Neural cell (in vitro differentiated cells): ENCODE results near the gene BEX1. TPM values are rescaled to one million over a fixed set of nuclear protein-coding genes. Genes with fewer than 3 reads are reported as not detected.

ENCODE experiments used
- H2AFZ ChIP-seq: fragments of 200-600, 300-800 bp; sonication (generic), shearing (Covaris generic); 2 replicates; pipeline ENCODE4 v1.6.0; 2014; ENCODE audit warnings: low read depth, mild to moderate bottlenecking, antibody characterized with exemption, low read length, moderate library complexity
- H3F3A ChIP-seq: fragments of 200-600 bp; shearing (Covaris generic); 2 replicates; pipeline ENCODE4 v1.6.1; 2016; ENCODE audit warnings: mild to moderate bottlenecking, moderate library complexity, mixed read lengths, antibody characterized with exemption, low read length; ENCODE audit not compliant: insufficient read depth, poor library complexity, severe bottlenecking
- H3K27ac ChIP-seq: fragments of 200-600, 300-800 bp; sonication (generic), shearing (Covaris generic); 2 replicates; pipeline ENCODE4 v1.5.1; 2014; ENCODE audit warnings: mild to moderate bottlenecking, low read length, moderate library complexity
- H3K27me3 ChIP-seq: fragments of 300-800, 200-600 bp; sonication (generic), shearing (Covaris generic); 2 replicates; pipeline ENCODE4 v1.6.0; 2014; ENCODE audit warnings: mild to moderate bottlenecking, low read depth, low read length, moderate library complexity; ENCODE audit not compliant: insufficient read depth
- H3K36me3 ChIP-seq: fragments of 300-800, 200-600 bp; sonication (generic), shearing (Covaris generic); 2 replicates; pipeline ENCODE4 v1.5.1; 2014; ENCODE audit warnings: mild to moderate bottlenecking, antibody characterized with exemption, low read length, moderate library complexity; ENCODE audit not compliant: insufficient read depth
- H3K4me2 ChIP-seq: fragments of 300-800, 200-600 bp; sonication (generic), shearing (Covaris generic); 2 replicates; pipeline ENCODE4 v1.6.0; 2014; ENCODE audit warnings: mild to moderate bottlenecking, low read length
- H3K4me3 ChIP-seq: fragments of 300-800, 200-600 bp; sonication (generic), shearing (Covaris generic); 2 replicates; pipeline ENCODE4 v1.5.1; 2014; ENCODE audit warnings: mild to moderate bottlenecking, low read length, moderate library complexity
- H3K79me2 ChIP-seq: fragments of 200-600 bp; shearing (Covaris generic); replicated peaks from 2 replicates; pipeline ENCODE4 v1.6.0; 2014; ENCODE audit warnings: mild to moderate bottlenecking, low read length, moderate library complexity; ENCODE audit not compliant: insufficient read depth
- H3K9ac ChIP-seq: fragments of 300-800, 200-600 bp; sonication (generic), shearing (Covaris generic); 2 replicates; pipeline ENCODE4 v1.6.1; 2016; ENCODE audit warnings: mild to moderate bottlenecking, low read length, mixed read lengths
- H3K9me2 ChIP-seq: fragments of 200-600 bp; shearing (Covaris generic); 2 replicates; pipeline ENCODE4 v1.6.1; 2016; ENCODE audit warnings: mild to moderate bottlenecking, low read length, mixed read lengths; ENCODE audit not compliant: insufficient read depth
- H3K9me3 ChIP-seq: fragments of 200-600, 300-800 bp; sonication (generic), shearing (Covaris generic); 2 replicates; pipeline ENCODE4 v1.6.1; 2016; ENCODE audit warnings: mild to moderate bottlenecking, mixed run types, low read length, moderate library complexity, mixed read lengths
- H4K20me1 ChIP-seq: fragments of 200-600 bp; shearing (Covaris generic); 2 replicates; pipeline ENCODE4 v1.6.1; 2016; ENCODE audit warnings: mild to moderate bottlenecking, mixed run types; ENCODE audit not compliant: insufficient read depth
- polyA plus RNA-seq: library from polyadenylated mRNA; depleted of rRNA; stranded (reverse); fragments of >200 nt; gene quantifications from 2 replicates; pipeline ENCODE4 v1.2.3, GENCODE V29; 2014
- TF ChIP-seq, protein P1 (sequence below): fragments of 450-650 bp; IDR thresholded peaks from 2 replicates; pipeline ENCODE4 v1.5.1; 2014; ENCODE audit warnings: antibody characterized with exemption, mild to moderate bottlenecking, moderate library complexity; ENCODE audit not compliant: poor library complexity, severe bottlenecking

The BEX1 gene
- polyA plus RNA-seq, 1 donor from 2014 or later, result 1,035 TPM

DNA sequence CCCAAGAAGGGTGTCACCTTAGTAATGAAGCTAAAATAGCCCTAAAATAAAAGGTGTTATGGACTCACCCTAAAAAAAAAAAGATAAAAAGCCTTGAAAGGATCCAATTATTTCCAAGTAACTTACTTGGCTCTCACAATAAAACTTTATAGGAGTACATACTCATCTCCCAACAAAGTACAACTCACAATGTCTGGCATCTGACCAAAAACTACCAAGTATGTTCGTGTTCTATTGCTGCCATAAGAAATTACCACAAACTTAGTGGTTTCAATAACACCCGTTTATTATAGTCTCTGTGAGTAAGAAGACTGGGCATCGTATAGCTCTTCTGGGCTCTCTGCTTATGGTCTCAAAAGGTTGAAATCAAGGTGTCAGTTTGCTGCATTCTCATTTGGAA is 51.0 kb downstream of the BEX1 start:
- no peaks in the 10 kb centered on the region for H3K36me3 ChIP-seq
- H3K9ac ChIP-seq, result no peak overlapping the region
- H3K27ac ChIP-seq, result no peak overlapping the region
- no peak overlapping the region for H2AFZ ChIP-seq
- TF ChIP-seq, protein P1, sequence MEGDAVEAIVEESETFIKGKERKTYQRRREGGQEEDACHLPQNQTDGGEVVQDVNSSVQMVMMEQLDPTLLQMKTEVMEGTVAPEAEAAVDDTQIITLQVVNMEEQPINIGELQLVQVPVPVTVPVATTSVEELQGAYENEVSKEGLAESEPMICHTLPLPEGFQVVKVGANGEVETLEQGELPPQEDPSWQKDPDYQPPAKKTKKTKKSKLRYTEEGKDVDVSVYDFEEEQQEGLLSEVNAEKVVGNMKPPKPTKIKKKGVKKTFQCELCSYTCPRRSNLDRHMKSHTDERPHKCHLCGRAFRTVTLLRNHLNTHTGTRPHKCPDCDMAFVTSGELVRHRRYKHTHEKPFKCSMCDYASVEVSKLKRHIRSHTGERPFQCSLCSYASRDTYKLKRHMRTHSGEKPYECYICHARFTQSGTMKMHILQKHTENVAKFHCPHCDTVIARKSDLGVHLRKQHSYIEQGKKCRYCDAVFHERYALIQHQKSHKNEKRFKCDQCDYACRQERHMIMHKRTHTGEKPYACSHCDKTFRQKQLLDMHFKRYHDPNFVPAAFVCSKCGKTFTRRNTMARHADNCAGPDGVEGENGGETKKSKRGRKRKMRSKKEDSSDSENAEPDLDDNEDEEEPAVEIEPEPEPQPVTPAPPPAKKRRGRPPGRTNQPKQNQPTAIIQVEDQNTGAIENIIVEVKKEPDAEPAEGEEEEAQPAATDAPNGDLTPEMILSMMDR, result no peak
- no peaks in the 10 kb centered on the region for H3K9me3 ChIP-seq
- no peaks in the 10 kb centered on the region for H3K9me2 ChIP-seq
- no peaks in the 10 kb centered on the region for H3K79me2 ChIP-seq
- H3K27me3 ChIP-seq, result no peaks in the 10 kb centered on the region
- H3F3A ChIP-seq, result no peaks in the 10 kb centered on the region
- no peak overlapping the region for H3K4me2 ChIP-seq
- no peak overlapping the region for H3K4me3 ChIP-seq
- H4K20me1 ChIP-seq, result no peaks in the 10 kb centered on the region

Other genes with a start within 250 kb of the BEX1 start
- 0.35 TPM in 1 of 2 replicates, not detected in the other for gene RAB40AL, start 126.9 kb downstream of the BEX1 start, polyA plus RNA-seq
- not detected in 2 replicates for gene NXF3, start 29.0 kb upstream of the BEX1 start, polyA plus RNA-seq
- 383 and 417 TPM in 2 replicates for gene BEX4, start 150.9 kb upstream of the BEX1 start, polyA plus RNA-seq
- 145 and 167 TPM in 2 replicates for gene TCEAL8, start 191.0 kb upstream of the BEX1 start, polyA plus RNA-seq
- 2.2 and 2.4 TPM in 2 replicates for gene TCEAL5, start 212.6 kb upstream of the BEX1 start, polyA plus RNA-seq
- gene BEX2, start 246.8 kb upstream of the BEX1 start, polyA plus RNA-seq, result 603 and 631 TPM in 2 replicates